ENCODE data around the gene TOR3A. TPM values are rescaled to one million over a fixed set of nuclear protein-coding genes. Genes with fewer than 3 reads are reported as not detected.

TOR3A gene
- total RNA-seq, 4 donors from 2014 or later: 17.8 to 40.5 (median 31.4) TPM

- H3K36me3 ChIP-seq: peaks cover 0 to 17% of the 10 kb centered on the region in 2 donors
- WGBS, 2 donors (ENCODE audit: low coverage in 1 of 2): 26 to 30% methylated on average over 11 to 16 of the region's 18 CpGs
- H3K4me3 ChIP-seq: peak overlapping the region; percentile 84 to 97
- TF ChIP-seq POLR2AphosphoS5 (IDR thresholded peaks at IDR 0.05) (no peak), POLR2A (IDR thresholded peaks at IDR 0.05) (no peak), EP300 (IDR thresholded peaks at IDR 0.05) (no peak), CTCF (IDR thresholded peaks at IDR 0.05) (no peak)
- peak overlapping the region; percentile 70 to 92 (median 87) for H3K27ac ChIP-seq
- ATAC-seq: no peak
- H3K27me3 ChIP-seq: no peaks in the 10 kb centered on the region
- H3K4me1 ChIP-seq: peaks cover 0 to 41% (median 13%) of the 10 kb centered on the region in 3 donors
- no peaks in the 10 kb centered on the region for H3K9me3 ChIP-seq
Observed at GRCh38 chr1:179080866-179081686, 794 bp upstream of the TOR3A start.

GRCh38 chr1:179082333-179082998 lies 596 bp downstream of the TOR3A start:
- peak; percentile 29 for ATAC-seq
- no CpG with 5 or more reads among the region's 52 CpGs for WGBS, 2 donors (ENCODE audit: low coverage in 1 of 2)
- Histone ChIP-seq H3K9me3 (no peaks in the 10 kb centered on the region), H3K4me1 (peaks cover 0 to 47% (median 13%) of the 10 kb centered on the region in 3 donors), H3K27me3 (no peaks in the 10 kb centered on the region), H3K36me3 (peaks cover 0 to 24% of the 10 kb centered on the region in 2 donors), H3K4me3 (peak overlapping the region; percentile 84 to 97), H3K27ac (peak overlapping the region; percentile 70 to 92 (median 87))
- TF ChIP-seq POLR2A (IDR thresholded peaks at IDR 0.05): no peak
- no peak for TF ChIP-seq CTCF (IDR thresholded peaks at IDR 0.05)
- TF ChIP-seq EP300 (IDR thresholded peaks at IDR 0.05): no peak
- no peak for TF ChIP-seq POLR2AphosphoS5 (IDR thresholded peaks at IDR 0.05)

DNA sequence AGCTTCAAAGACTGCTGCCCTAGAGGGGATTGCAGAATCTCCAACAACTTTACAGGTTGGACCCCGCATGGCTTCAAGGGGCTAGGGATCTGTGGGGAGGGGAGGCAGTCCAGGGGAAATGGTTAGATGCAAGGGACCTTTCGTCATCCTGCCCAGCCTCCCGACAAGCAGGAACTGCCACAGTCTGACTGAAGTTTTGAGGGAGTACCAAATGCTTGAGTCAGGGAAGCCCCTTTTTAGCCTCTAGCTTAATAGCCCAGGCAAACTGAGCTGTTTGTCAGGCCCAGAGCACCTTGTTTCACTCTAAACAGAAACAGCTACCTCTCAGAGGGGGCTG lies 1.1 kb downstream of the TOR3A start:
- peaks cover 0 to 51% (median 13%) of the 10 kb centered on the region in 3 donors for H3K4me1 ChIP-seq
- peak overlapping the region; percentile 84 to 97 for H3K4me3 ChIP-seq
- no peaks in the 10 kb centered on the region for H3K9me3 ChIP-seq
- peaks cover 0 to 29% of the 10 kb centered on the region in 2 donors for H3K36me3 ChIP-seq
- no CpG with 5 or more reads among the region's 3 CpGs for WGBS, 2 donors (ENCODE audit: low coverage in 1 of 2)
- TF ChIP-seq EP300 (IDR thresholded peaks at IDR 0.05) (no peak), POLR2AphosphoS5 (IDR thresholded peaks at IDR 0.05) (no peak), CTCF (IDR thresholded peaks at IDR 0.05) (no peak), POLR2A (IDR thresholded peaks at IDR 0.05) (no peak)
- H3K27me3 ChIP-seq: no peaks in the 10 kb centered on the region
- peak overlapping the region in 3 of 4 donors; percentile 86 to 92 (median 88) for H3K27ac ChIP-seq
- ATAC-seq: no peak

GRCh38 chr1:179083533-179083932 lies 1.7 kb downstream of the TOR3A start:
- Histone ChIP-seq H3K27ac (no peak overlapping the region), H3K4me1 (peaks cover 0 to 51% (median 13%) of the 10 kb centered on the region in 3 donors), H3K27me3 (no peaks in the 10 kb centered on the region), H3K9me3 (no peaks in the 10 kb centered on the region), H3K36me3 (peaks cover 0 to 34% of the 10 kb centered on the region in 2 donors), H3K4me3 (no peak overlapping the region)
- ATAC-seq: no peak
- WGBS, 2 donors (ENCODE audit: low coverage in 1 of 2): 86 to 89% methylated on average over 1 to 3 of the region's 8 CpGs
- no peak for TF ChIP-seq EP300 (IDR thresholded peaks at IDR 0.05)
- no peak for TF ChIP-seq POLR2A (IDR thresholded peaks at IDR 0.05)
- TF ChIP-seq CTCF (IDR thresholded peaks at IDR 0.05): no peak
- no peak for TF ChIP-seq POLR2AphosphoS5 (IDR thresholded peaks at IDR 0.05)
